Cerebellar cortex (tissue), 1 donor: ENCODE data around the gene AKAP1.

Experiments used
- DNase-seq: peaks from one replicate; pipeline ENCODE4 v3.0.0-alpha.2; 2015; ENCODE audit warnings: low spot score

AKAP1 gene

GRCh38 chr17:57130708-57131461 lies 45.8 kb downstream of the AKAP1 start:
- DNase-seq = peak; percentile 85

DNA sequence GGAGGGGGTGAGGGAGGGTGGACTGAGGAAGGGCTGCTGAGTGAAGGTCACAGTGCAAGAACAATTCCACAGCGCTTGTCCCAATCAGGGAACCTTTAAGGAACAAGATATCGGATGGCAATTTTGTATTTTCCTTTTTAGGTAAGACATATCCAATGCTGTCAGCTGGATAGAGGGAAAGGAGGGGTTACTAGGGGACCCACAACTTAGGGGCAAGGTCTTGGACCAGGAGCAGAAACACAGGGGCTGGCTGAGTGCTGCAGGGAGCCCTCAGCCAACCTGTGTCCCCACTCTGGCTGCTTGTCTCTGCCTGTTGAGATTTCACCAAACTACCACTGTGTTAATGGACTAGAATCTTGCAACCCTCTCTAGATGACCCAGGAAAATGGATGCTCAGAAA lies 47.6 kb downstream of the AKAP1 start:
- DNase-seq = no peak

- DNase-seq = no peak
Observed at GRCh38 chr17:57133486-57133885, 48.4 kb downstream of the AKAP1 start.

GRCh38 chr17:57135026-57135788 lies 50.2 kb downstream of the AKAP1 start:
- no peak for DNase-seq

GRCh38 chr17:57135789-57136291 lies 50.8 kb downstream of the AKAP1 start:
- no peak for DNase-seq

- DNase-seq = no peak
Observed at GRCh38 chr17:57136355-57136754, 51.3 kb downstream of the AKAP1 start.

DNA sequence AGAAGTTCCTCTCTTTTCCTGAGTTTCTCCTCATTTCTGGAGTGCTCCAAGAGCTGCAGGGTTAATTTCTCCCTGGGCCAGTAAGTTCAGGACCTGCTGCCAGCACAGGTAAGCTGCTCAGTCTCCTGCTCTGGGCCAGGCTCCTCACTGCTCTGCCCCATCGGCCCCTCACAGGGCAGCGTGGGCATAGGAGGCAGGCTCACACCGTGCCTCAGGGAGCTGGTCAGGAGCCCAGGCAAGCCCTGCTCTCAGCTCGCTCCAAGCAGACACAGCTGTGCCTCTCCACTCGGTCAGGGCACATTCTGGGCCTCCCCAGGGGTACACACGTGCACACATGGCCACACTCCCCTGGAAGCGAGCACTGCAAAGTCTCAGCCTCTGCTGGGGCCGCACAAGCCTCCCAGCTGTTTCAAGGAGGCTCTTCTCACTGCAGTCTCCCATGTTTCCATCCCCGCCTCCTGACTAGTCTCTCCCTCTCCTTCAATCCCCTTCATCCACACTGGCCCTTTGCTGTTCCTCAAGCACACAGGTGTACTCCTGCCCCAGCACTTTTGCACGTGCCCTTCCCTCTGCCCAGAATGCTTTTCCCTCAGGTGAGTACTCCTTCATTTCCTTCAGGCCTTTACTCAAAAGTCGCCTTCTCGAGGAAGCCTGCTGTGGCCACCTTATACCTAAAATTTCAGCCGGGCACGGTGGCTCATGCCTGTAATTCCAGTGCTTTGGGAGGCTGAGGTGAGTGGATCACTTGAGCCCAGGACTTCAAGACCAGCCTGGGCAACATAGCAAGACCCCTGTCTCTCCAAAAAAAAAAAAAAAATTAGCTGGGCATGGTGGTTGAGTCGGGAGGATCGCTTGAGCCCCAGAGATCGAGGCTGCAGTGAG lies 53.2 kb downstream of the AKAP1 start:
- DNase-seq = no peak

DNA sequence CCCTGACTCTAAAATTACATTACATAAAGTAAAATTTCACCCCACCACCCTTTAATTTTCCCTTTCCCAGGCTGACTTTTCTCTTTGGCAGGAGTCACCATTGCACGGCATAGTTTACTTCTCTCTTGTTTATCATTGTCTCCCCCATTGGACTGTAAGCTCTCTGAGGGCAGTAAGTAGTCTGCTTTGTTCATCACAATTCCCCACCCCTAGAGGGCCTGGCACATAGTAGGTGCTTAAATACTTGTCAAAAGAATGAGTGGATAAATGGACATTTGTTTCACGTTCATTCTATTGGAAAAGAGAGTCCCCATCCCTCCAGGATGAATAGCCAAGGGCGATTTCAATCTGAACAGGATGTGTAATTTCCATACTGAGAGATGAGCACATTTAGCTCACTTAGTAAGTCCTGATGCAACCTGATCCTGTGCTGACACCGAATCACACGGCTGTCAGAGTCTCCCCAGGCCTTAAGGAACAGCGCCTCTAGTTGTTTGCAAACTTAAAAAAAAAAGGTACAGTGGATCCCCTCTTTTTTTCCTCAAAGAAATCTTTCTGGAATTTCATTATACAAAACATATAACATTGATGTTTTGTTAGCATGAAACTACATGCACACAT lies 54.0 kb downstream of the AKAP1 start:
- DNase-seq = no peak

DNA sequence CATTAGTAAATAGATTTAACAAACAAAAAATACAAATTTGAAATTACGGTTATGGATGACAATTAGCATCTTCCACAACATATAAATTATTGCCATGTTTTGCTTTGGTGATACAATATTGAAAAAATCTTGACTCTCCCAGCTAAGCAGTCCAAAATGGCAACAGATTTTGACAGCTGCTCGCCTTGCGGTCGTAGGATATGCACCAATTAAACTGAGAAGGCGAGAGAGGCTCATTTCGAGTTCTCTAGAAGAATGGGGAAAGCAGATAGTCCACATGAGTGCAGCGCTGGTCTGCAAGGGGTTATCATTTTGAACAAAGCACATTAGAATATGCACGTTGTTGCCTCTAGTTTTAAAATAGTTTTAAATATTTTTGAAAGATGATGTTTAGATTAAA lies 55.3 kb downstream of the AKAP1 start:
- no peak for DNase-seq

DNA sequence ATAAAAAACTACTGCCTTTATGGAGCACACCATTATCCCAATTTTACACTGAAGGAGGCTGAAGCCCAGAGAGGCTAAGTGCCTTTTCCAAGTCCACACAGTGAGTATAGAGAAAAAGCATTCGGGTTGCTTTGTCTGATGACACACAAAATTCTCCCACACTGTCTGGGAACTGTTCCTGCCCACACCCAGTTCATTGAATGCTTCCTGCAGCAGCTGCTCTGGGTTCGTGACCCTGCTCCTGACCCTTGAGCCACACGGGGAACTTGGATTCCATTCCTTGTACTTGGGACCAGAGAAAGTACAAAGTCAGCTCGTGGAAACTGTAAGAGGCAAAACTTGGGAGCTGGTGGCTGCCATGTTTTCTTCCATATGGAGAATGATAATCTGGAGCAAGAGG lies 57.9 kb downstream of the AKAP1 start:
- no peak for DNase-seq

- no peak for DNase-seq
Observed at GRCh38 chr17:57143361-57143760, 58.3 kb downstream of the AKAP1 start.

DNA sequence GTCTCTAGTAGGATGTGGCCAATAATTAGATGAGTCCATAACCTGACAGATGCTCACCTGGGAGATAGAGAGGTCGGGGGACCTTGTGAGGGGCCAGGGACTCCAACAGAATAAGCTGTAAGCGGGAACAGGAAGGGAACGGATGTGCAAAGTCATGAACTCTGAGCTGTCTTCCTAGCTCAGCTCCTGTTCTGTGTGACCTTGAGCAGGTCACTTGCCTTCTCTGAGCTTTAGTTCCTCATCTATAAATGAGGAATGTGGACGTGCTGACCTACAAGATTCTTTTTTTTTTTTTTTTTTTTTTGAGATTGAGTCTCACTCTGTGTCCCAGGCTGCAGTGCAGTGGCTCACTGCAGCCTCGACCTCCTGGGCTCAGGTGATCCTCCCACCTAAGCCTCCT lies 58.9 kb downstream of the AKAP1 start:
- DNase-seq = no peak

DNA sequence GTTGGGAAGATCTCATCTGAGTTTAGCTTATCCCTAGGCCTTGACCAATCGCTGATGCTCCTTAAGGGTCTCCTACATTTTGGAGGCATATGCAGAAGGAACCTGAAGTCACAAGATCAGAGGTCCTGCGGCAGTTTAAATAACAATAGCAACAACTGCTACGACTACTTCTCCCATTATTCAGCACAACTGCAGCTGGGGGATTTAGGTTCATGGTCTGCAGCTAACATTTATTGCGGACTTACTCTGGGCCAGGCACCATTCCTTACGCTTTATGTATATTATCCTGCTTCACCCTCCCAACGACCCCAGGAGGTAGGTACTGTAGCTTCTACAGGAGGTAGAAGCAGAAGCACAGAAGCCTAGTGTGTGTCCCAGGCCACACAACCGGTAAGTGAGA lies 59.5 kb downstream of the AKAP1 start:
- no peak for DNase-seq

GRCh38 chr17:57145347-57145746 lies 60.3 kb downstream of the AKAP1 start:
- DNase-seq = no peak

GRCh38 chr17:57146273-57146672 lies 61.2 kb downstream of the AKAP1 start:
- DNase-seq = no peak

- no peak for DNase-seq
Observed at GRCh38 chr17:57151798-57152197, 66.8 kb downstream of the AKAP1 start.

GRCh38 chr17:57152967-57153528 lies 68.0 kb downstream of the AKAP1 start:
- DNase-seq = no peak

DNA sequence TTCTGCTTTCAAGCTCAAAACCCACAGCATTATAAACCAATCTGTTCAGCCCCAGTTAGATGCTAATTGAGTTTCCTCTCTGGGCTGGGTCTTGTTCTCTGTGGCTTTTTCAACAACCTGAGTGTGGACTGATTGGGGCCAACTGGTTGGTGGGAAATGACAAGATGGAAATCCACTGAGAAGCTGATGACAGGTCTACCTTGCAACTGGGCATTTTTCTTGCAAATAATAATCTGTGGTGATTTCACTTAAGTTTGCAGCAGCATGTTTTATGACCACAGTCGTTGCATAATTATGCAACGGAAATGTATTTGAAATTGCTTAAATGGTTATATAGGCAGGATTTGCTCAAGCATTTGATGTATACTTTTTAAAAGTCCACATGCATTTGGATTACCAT lies 69.9 kb downstream of the AKAP1 start:
- DNase-seq = no peak

DNA sequence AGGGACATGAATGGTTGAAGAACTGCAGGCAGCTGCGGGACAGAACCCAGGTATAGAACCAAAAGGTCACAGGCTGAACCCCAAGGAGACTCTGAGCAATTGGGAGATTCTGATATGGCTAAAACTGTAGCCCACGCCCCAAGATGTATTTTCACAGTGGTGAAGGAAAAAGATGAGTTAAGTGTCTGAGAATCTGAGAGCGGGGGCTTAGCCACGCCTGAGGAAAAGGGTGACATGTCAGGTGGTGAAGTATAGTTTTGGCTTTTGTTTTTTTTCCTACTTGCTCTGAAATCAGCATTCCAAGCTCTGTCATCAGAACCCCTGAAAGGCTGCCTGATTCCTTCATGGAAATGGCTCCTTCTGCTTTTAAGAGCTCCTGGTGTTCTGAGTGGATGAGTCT lies 73.3 kb downstream of the AKAP1 start:
- DNase-seq = no peak

- no peak for DNase-seq
Observed at GRCh38 chr17:57158795-57159194, 73.7 kb downstream of the AKAP1 start.

DNA sequence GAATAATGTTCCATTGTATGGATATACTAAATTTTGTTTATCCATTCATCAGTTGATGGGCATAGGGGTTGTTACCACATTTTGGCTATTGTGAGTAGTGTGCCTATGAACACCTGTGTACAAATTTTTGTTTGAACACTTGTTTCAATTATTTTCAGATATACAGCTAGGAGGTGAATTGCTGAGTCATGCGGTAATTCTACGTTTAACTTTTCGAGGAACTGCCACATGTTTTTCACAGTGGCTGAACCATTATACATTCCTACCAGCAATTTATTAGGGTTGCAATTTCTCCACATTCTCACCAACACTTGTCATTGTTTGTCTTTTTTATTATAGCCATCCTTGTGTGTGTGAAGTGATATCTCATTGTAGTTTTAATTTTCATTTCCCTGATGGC lies 75.6 kb downstream of the AKAP1 start:
- no peak for DNase-seq

GRCh38 chr17:57164814-57165213 lies 79.8 kb downstream of the AKAP1 start:
- DNase-seq = no peak
